ENCODE data around the gene DYRK4.

Gene DYRK4

GRCh38 chr12:4628406-4628805 lies 66.4 kb downstream of the DYRK4 start:
- DNase-seq = no peak

GRCh38 chr12:4630262-4630661 lies 68.3 kb downstream of the DYRK4 start:
- no peak for DNase-seq

GRCh38 chr12:4643747-4644146 lies 81.7 kb downstream of the DYRK4 start:
- DNase-seq = no peak

GRCh38 chr12:4645023-4645422 lies 83.0 kb downstream of the DYRK4 start:
- no peak for DNase-seq

- DNase-seq = no peak
These were observed 86.1 kb downstream of the DYRK4 start for GRCh38 chr12:4648104-4648500.

- DNase-seq = peak; percentile 95
These were observed 86.7 kb downstream of the DYRK4 start, which contains the start of the genes AKAP3 and NDUFA9 for GRCh38 chr12:4648501-4649357. Gene AKAP3 (minus strand): TSS chr12:4649051. CDS start chr12:4638196, 10,855 bp downstream. Gene NDUFA9 (plus strand): TSS chr12:4649114. CDS start chr12:4649127, 13 bp downstream.

GRCh38 chr12:4649358-4649661 lies 87.3 kb downstream of the DYRK4 start:
- DNase-seq = no peak

GRCh38 chr12:4653257-4653656 lies 91.2 kb downstream of the DYRK4 start:
- DNase-seq = no peak

GRCh38 chr12:4653691-4654090 lies 91.7 kb downstream of the DYRK4 start:
- DNase-seq = no peak

Data from eye (tissue), 1 donor.